ENCODE data around the gene TIGD3. TPM values are rescaled to one million over a fixed set of nuclear protein-coding genes. Genes with fewer than 3 reads are reported as not detected.
A peak's percentile ranks its signal among the peaks of the same experiment; 100 is the strongest.

Gene TIGD3
- total and polyA plus RNA-seq, 4 donors = 0.08 to 0.33 (median 0.17) TPM; not detected in 1

DNA sequence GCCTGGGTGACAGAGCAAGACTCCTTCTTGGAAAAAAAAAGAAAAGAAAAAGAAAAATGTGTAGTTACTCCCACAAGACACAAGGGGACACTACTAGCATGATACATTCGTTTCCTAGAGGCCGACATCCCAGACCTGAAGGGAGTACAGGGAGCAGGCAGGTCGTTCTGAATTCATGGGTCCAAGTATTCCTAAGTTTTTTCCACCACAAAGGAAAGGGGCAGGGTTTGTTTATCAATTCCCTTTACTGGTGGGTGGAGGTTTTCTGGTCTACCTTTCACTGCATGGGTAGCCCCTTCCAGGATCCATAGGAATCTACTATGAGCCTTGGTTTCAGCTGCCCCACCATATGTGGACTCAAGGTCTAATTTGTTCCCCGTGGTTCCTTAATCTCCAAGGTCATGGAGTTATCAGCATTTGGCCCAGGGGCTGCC, 11.8 kb downstream of the TIGD3 start:
- TF ChIP-seq HNF4G (IDR thresholded peaks at IDR 0.05) (no peak), RAD21 (IDR thresholded peaks at IDR 0.05) (peak; percentile 89 to 92), HNF4A (conservative IDR thresholded peaks at IDR 0.05) (peak; percentile 17 to 32), RXRA (IDR thresholded peaks at IDR 0.05) (peak; percentile 12 to 14), GABPA (IDR thresholded peaks at IDR 0.05 in 1 of 2, conservative IDR thresholded peaks at IDR 0.05 in 1 of 2) (no peak)
- TF ChIP-seq, protein P1, sequence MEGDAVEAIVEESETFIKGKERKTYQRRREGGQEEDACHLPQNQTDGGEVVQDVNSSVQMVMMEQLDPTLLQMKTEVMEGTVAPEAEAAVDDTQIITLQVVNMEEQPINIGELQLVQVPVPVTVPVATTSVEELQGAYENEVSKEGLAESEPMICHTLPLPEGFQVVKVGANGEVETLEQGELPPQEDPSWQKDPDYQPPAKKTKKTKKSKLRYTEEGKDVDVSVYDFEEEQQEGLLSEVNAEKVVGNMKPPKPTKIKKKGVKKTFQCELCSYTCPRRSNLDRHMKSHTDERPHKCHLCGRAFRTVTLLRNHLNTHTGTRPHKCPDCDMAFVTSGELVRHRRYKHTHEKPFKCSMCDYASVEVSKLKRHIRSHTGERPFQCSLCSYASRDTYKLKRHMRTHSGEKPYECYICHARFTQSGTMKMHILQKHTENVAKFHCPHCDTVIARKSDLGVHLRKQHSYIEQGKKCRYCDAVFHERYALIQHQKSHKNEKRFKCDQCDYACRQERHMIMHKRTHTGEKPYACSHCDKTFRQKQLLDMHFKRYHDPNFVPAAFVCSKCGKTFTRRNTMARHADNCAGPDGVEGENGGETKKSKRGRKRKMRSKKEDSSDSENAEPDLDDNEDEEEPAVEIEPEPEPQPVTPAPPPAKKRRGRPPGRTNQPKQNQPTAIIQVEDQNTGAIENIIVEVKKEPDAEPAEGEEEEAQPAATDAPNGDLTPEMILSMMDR (IDR thresholded peaks at IDR 0.05; ENCODE audit: low read depth, low read length, missing input control) = peak; percentile 72
- Histone ChIP-seq H3K27ac (ENCODE audit: low read depth in 1 of 2, low read length in 2 of 2) (no peak overlapping the region), H3K36me3 (ENCODE audit: control insufficient read depth in 4 of 4, insufficient read depth in 3 of 4, low read depth in 1 of 4, low read length in 3 of 4) (no peaks in the 10 kb centered on the region), H3K4me3 (ENCODE audit: low read depth in 1 of 3, low read length in 3 of 3) (no peak overlapping the region), H3K4me1 (ENCODE audit: control insufficient read depth in 4 of 4, insufficient read depth in 4 of 4, low read length in 3 of 4) (peaks cover 0 to 11% (median 4%) of the 10 kb centered on the region in 4 donors), H3K9me3 (ENCODE audit: control insufficient read depth in 4 of 4, low read length in 3 of 4) (no peaks in the 10 kb centered on the region), H3K27me3 (ENCODE audit: control insufficient read depth in 4 of 4, insufficient read depth in 4 of 4, low read length in 3 of 4) (no peaks in the 10 kb centered on the region), H3K9ac (ENCODE audit: low read depth in 1 of 2, low read length in 2 of 2) (no peak overlapping the region)
- no peak for DNase-seq (ENCODE audit: low spot score)
- 1% methylated on average over 4 of the region's 4 CpGs for WGBS

GRCh38 chr11:65370659-65371049, 16.1 kb downstream of the TIGD3 start:
- Histone ChIP-seq H3K27me3 (ENCODE audit: control insufficient read depth in 4 of 4, insufficient read depth in 4 of 4, low read length in 3 of 4) (no peaks in the 10 kb centered on the region), H3K27ac (ENCODE audit: low read depth in 1 of 2, low read length in 2 of 2) (peak overlapping the region; percentile 42 to 49), H3K4me3 (ENCODE audit: low read depth in 1 of 3, low read length in 3 of 3) (no peak overlapping the region), H3K9me3 (ENCODE audit: control insufficient read depth in 4 of 4, low read length in 3 of 4) (no peaks in the 10 kb centered on the region), H3K36me3 (ENCODE audit: control insufficient read depth in 4 of 4, insufficient read depth in 3 of 4, low read depth in 1 of 4, low read length in 3 of 4) (no peaks in the 10 kb centered on the region), H3K9ac (ENCODE audit: low read depth in 1 of 2, low read length in 2 of 2) (no peak overlapping the region), H3K4me1 (ENCODE audit: control insufficient read depth in 4 of 4, insufficient read depth in 4 of 4, low read length in 3 of 4) (peaks cover 0 to 13% (median 4%) of the 10 kb centered on the region in 4 donors)
- WGBS = 89% methylated on average over 6 of the region's 6 CpGs
- TF ChIP-seq, protein P2, sequence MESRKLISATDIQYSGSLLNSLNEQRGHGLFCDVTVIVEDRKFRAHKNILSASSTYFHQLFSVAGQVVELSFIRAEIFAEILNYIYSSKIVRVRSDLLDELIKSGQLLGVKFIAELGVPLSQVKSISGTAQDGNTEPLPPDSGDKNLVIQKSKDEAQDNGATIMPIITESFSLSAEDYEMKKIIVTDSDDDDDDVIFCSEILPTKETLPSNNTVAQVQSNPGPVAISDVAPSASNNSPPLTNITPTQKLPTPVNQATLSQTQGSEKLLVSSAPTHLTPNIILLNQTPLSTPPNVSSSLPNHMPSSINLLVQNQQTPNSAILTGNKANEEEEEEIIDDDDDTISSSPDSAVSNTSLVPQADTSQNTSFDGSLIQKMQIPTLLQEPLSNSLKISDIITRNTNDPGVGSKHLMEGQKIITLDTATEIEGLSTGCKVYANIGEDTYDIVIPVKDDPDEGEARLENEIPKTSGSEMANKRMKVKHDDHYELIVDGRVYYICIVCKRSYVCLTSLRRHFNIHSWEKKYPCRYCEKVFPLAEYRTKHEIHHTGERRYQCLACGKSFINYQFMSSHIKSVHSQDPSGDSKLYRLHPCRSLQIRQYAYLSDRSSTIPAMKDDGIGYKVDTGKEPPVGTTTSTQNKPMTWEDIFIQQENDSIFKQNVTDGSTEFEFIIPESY (IDR thresholded peaks at IDR 0.05) = no peak
- DNase-seq (ENCODE audit: low spot score) = no peak

DNA sequence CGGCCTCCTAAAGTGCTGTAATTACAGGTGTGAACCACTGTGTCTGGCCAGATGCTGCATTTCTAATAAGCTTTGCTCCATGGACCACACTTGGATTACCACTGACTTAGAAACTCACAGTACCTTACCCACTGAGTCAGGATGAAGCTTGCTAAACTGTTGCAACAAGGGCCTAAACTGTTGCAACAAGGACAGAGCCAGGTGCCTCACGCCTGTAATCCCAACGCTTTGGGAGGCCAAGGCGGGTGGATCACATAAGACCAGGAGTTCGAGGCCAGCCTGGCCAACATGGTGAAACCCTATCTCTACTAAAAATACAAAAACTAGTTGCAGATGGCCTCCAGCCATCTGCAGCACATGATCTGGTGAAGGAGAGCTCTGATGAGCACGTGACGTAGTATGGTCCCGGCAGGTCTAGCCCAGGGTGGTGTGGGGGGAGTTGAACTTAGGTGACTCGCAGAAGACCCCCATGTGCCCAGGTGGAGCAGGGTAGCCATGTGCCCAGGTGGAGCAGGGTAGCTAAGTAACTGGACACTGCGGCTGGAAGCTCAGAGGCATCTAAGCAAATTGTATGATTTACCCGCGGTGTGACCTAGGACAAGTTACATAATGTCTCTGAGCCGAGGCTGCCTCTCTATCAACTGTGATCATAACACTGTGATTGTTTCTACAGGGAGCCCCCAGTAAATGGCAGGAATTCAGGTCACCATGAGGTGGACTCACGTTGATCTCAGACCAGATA, 19.5 kb downstream of the TIGD3 start:
- Histone ChIP-seq H3K9me3 (ENCODE audit: control insufficient read depth in 4 of 4, low read length in 3 of 4) (no peaks in the 10 kb centered on the region), H3K36me3 (ENCODE audit: control insufficient read depth in 4 of 4, insufficient read depth in 3 of 4, low read depth in 1 of 4, low read length in 3 of 4) (no peaks in the 10 kb centered on the region), H3K27me3 (ENCODE audit: control insufficient read depth in 4 of 4, insufficient read depth in 4 of 4, low read length in 3 of 4) (no peaks in the 10 kb centered on the region), H3K4me1 (ENCODE audit: control insufficient read depth in 4 of 4, insufficient read depth in 4 of 4, low read length in 3 of 4) (peaks cover 0 to 8% (median 3%) of the 10 kb centered on the region in 4 donors), H3K9ac (ENCODE audit: low read depth in 1 of 2, low read length in 2 of 2) (no peak overlapping the region), H3K4me3 (ENCODE audit: low read depth in 1 of 3, low read length in 3 of 3) (no peak overlapping the region), H3K27ac (ENCODE audit: low read depth in 1 of 2, low read length in 2 of 2) (no peak overlapping the region)
- 91% methylated on average over 14 of the region's 14 CpGs for WGBS
- no peak for DNase-seq (ENCODE audit: low spot score)
- TF ChIP-seq, protein P2 (IDR thresholded peaks at IDR 0.05) = no peak
- TF ChIP-seq SP1 (IDR thresholded peaks at IDR 0.05) (no peak), FOXA2 (IDR thresholded peaks at IDR 0.05) (no peak), EGR1 (IDR thresholded peaks at IDR 0.05; ENCODE audit: low read depth in 2 of 2) (no peak), TAF1 (conservative IDR thresholded peaks at IDR 0.05) (no peak), HNF4A (conservative IDR thresholded peaks at IDR 0.05) (no peak), HNF4G (IDR thresholded peaks at IDR 0.05) (no peak), NR2F2 (IDR thresholded peaks at IDR 0.05) (no peak), JUND (IDR thresholded peaks at IDR 0.05) (no peak), ATF3 (IDR thresholded peaks at IDR 0.05) (no peak)
- TF ChIP-seq, protein P1 (IDR thresholded peaks at IDR 0.05; ENCODE audit: low read depth, low read length, missing input control) = no peak

Data from liver (tissue), 9 donors.